Gastrocnemius medialis (tissue), 4 donors: Measurements from ENCODE around the gene SSBP3.

ENCODE experiments used
- CTCF ChIP-seq, 5 experiments: fragments of 450-650 bp in 3 of 5; fragments of 200-600 bp in 2 of 5; sonication (generic) in 2 of 5; IDR thresholded peaks in 4 of 5; conservative IDR thresholded peaks in 1 of 5; 1 replicate in 4 of 5; 2 replicates in 1 of 5; pipeline ENCODE4 v1.5.1; 2016 to 2019; ENCODE audit warnings: antibody characterized with exemption in 5 of 5, mild to moderate bottlenecking in 3 of 5, moderate library complexity in 3 of 5
- POLR2A ChIP-seq, 2 donors: fragments of 450-650 bp; IDR thresholded peaks; one replicate each; pipeline ENCODE4 v1.6.1; 2017; ENCODE audit warnings: antibody characterized with exemption in 2 of 2, mild to moderate bottlenecking in 2 of 2, moderate library complexity in 2 of 2

GRCh38 chr1:54358503-54359168 is 47.6 kb downstream of the SSBP3 start:
- TF ChIP-seq CTCF (IDR thresholded peaks at IDR 0.05 in 4 of 5, conservative IDR thresholded peaks at IDR 0.05 in 1 of 5) (no peak), POLR2A (IDR thresholded peaks at IDR 0.05) (no peak)
